Left ventricle myocardium inferior (tissue), 1 donor: Measurements from ENCODE around the gene CYP2S1. TPM values are rescaled to one million over a fixed set of nuclear protein-coding genes. Genes with fewer than 3 reads are reported as not detected.

Experiments used
- DNase-seq: peaks from one replicate; pipeline ENCODE4 v3.0.0-alpha.2; 2020
- H3K27ac ChIP-seq: fragments of 200-600 bp; replicated peaks from 2 replicates; pipeline ENCODE4 v1.8.0; 2021
- H3K27me3 ChIP-seq: fragments of 200-600 bp; 2 replicates; pipeline ENCODE4 v1.8.0; 2021; ENCODE audit warnings: low read depth
- H3K36me3 ChIP-seq: fragments of 200-600 bp; 2 replicates; pipeline ENCODE4 v1.8.0; 2021
- H3K4me1 ChIP-seq: fragments of 200-600 bp; 2 replicates; pipeline ENCODE4 v1.8.0; 2021
- H3K4me3 ChIP-seq: fragments of 200-600 bp; 2 replicates; pipeline ENCODE4 v1.8.0; 2021; ENCODE audit warnings: mild to moderate bottlenecking, moderate library complexity
- H3K9me3 ChIP-seq: fragments of 200-600 bp; replicated peaks from 2 replicates; pipeline ENCODE4 v1.8.0; 2021
- intact Hi-C: fragments of 100-400 bp; cut with micrococcal nuclease; formaldehyde crosslinking; loops from one replicate; pipeline ENCODE4 v1.11.0; 2022
- total RNA-seq: library from RNA; stranded (reverse); fragmentation: NEBNext Ultra II Directional; extraction: Animal tissue kit (Norgen Biotek cat#: 25700); gene quantifications from one replicate; pipeline ENCODE4 v1.2.1, GENCODE V29; 2021
- TF ChIP-seq, protein P1 (sequence below): fragments of 200-600 bp; IDR thresholded peaks from 2 replicates; pipeline ENCODE4 v1.8.0; 2021; ENCODE audit warnings: antibody characterized with exemption, mild to moderate bottlenecking, borderline replicate concordance
- donor health status: DM: no; HTN: yes; CAD: no; lungs with severe emphysema.

The CYP2S1 gene
- total RNA-seq, 1 donor from 2014 or later = 0.44 TPM

DNA sequence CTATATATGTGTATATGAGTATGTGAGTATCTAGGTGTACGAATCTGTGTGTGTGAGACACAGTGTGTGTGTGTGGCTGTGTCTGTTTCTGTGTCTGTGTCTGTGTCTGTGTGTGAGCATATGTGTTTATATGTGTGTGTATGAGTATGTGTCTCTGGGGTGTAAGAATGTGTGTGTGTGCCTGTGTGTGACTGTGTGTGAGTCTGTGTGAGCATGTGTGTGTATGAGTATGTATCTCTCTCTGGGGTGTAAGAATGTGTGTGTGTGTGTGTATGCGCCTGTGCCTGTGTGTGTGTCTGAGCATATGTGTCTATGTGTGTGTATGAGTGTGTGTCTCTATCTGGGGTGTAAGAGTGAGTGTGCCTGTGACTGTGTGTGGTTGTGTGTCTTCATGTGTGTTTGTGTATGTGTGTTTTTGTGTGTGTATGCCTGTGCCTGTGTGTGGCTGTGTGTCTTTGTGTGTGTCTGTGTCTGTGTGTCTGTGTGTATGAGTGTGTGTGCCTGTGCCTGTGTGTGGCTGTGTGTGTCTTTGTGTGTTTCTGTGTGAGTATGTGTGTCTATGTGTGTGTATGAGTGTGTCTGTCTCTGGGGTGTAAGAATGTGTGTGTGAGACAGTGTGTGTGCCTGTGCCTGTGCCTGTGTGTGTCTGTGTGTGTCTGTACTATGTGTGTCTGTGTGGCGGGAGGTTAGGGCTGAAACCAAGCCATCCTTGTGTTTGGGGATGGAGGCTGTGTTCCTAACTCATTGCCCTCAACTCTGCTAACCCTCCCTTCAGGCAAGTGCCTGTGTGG is 37.2 kb downstream of the CYP2S1 start:
- intact Hi-C loops = no loop called here
- TF ChIP-seq, protein P1, sequence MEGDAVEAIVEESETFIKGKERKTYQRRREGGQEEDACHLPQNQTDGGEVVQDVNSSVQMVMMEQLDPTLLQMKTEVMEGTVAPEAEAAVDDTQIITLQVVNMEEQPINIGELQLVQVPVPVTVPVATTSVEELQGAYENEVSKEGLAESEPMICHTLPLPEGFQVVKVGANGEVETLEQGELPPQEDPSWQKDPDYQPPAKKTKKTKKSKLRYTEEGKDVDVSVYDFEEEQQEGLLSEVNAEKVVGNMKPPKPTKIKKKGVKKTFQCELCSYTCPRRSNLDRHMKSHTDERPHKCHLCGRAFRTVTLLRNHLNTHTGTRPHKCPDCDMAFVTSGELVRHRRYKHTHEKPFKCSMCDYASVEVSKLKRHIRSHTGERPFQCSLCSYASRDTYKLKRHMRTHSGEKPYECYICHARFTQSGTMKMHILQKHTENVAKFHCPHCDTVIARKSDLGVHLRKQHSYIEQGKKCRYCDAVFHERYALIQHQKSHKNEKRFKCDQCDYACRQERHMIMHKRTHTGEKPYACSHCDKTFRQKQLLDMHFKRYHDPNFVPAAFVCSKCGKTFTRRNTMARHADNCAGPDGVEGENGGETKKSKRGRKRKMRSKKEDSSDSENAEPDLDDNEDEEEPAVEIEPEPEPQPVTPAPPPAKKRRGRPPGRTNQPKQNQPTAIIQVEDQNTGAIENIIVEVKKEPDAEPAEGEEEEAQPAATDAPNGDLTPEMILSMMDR = no peak
- Histone ChIP-seq H3K27ac (no peak overlapping the region), H3K4me3 (no peak overlapping the region), H3K9me3 (no peaks in the 10 kb centered on the region), H3K27me3 (peaks cover 39% of the 10 kb centered on the region), H3K4me1 (peaks cover 20% of the 10 kb centered on the region), H3K36me3 (no peaks in the 10 kb centered on the region)
- DNase-seq = no peak

DNA sequence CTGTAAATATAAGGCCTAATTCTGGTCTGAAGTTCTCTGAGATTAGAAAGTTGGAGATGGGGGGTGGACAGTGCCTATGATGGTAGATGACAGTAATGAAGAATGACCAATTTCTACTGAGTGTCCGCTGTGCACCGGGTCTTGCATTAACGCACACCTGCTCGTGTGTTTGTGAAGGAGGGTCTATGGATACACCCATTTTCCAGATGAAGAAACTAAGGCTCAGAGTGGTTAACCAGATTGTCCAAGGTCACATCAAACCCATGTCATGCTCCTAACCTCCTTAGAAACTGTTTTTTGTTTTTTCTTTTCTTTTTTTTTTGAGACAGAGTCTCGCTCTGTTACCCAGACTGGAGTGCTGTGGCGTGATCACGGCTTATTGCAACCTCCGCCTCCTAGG is 39.7 kb downstream of the CYP2S1 start:
- H3K4me3 ChIP-seq = no peak overlapping the region
- peaks cover 22% of the 10 kb centered on the region for H3K27me3 ChIP-seq
- H3K9me3 ChIP-seq = no peaks in the 10 kb centered on the region
- intact Hi-C loops = no loop called here
- TF ChIP-seq, protein P1 = no peak
- no peak overlapping the region for H3K27ac ChIP-seq
- no peaks in the 10 kb centered on the region for H3K4me1 ChIP-seq
- H3K36me3 ChIP-seq = peaks cover 2% of the 10 kb centered on the region
- DNase-seq = no peak

DNA sequence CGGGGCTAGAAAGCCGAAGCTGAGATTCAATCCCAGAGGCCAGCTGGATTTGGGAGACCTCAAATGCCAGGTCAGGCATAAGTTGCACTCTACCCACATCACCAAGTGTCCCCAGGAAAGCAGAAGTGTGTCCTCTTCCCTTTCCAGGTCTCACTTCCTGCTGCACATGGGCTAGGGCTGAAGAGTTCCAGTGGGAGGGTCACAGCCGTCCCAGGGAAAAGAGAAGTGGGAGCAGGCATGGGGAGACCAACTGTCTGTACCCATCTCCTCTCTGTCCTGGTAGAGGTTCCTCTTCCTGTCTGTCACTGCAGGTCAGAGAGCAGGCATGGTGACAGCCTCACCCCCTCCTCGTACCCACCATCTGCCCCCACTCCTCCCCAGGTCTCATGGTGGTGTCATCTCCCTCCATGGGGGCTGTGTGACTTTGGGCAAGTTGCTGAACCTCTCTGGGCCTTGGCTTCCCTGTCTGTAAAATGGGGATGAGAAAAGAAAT is 40.8 kb downstream of the CYP2S1 start:
- Histone ChIP-seq H3K4me1 (no peaks in the 10 kb centered on the region), H3K36me3 (peaks cover 11% of the 10 kb centered on the region), H3K27me3 (peaks cover 14% of the 10 kb centered on the region), H3K27ac (no peak overlapping the region), H3K9me3 (no peaks in the 10 kb centered on the region), H3K4me3 (no peak overlapping the region)
- peak; percentile 34 for DNase-seq
- intact Hi-C loops = no loop called here
- TF ChIP-seq, protein P1 = no peak

DNA sequence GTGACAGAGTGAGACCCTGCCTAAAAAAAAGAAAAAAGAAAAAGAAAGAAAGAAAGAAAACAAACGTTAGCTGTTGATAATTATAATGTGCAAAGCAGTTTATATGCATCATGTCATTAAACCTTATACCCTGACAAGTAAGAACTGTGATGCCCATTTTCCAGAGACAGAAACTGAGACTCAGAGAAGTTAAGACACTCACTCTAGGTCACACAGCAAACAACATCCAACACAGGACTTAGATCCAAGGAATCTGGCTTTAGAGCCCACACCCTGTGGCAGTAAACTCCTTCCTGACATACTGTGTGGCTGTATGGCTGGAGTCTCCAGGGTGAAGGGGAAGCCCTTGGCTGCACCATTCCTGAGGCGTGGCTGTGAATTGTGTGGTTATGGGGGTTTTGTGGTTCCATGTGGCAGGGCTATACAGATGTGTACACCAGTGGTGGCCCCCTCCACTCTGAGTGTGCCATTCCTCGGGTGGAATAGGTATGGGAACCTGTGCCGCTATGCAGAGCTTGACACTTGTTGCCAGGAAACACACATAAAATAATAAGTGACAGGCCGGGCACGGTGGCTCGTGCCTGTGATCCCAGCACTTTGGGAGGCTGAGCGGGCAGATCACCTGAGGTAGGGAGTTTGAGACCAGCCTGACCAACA is 41.6 kb downstream of the CYP2S1 start:
- Histone ChIP-seq H3K36me3 (peaks cover 16% of the 10 kb centered on the region), H3K9me3 (no peaks in the 10 kb centered on the region), H3K27me3 (peaks cover 9% of the 10 kb centered on the region), H3K4me3 (no peak overlapping the region), H3K27ac (no peak overlapping the region), H3K4me1 (no peaks in the 10 kb centered on the region)
- intact Hi-C loops = no loop called here
- TF ChIP-seq, protein P1 = no peak
- DNase-seq = no peak

DNA sequence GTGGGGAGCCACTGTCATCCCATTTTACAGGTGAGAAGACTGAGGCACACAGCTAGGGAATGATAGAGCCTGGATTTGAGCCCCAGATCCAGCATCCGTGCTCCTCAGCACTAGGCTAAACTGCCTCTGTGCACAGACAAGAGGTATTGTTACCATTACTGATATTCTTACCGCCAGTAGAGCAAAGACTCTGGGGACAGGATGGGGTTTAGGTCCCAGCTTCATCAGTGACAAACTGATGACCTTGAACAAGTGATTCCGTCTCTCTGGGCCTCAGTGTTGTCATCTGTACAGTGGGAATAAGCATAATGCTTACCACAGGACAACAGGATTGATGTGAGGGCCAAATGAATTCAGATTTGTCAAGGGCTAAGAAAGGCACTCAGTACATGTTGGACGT is 42.5 kb downstream of the CYP2S1 start:
- Histone ChIP-seq H3K9me3 (no peaks in the 10 kb centered on the region), H3K4me1 (no peaks in the 10 kb centered on the region), H3K27me3 (peaks cover 9% of the 10 kb centered on the region), H3K4me3 (no peak overlapping the region), H3K27ac (no peak overlapping the region), H3K36me3 (peaks cover 18% of the 10 kb centered on the region)
- DNase-seq = no peak
- TF ChIP-seq, protein P1 = no peak
- intact Hi-C loops = no loop called here
